ENCODE results near the gene PIP5K1B.

The PIP5K1B gene

DNA sequence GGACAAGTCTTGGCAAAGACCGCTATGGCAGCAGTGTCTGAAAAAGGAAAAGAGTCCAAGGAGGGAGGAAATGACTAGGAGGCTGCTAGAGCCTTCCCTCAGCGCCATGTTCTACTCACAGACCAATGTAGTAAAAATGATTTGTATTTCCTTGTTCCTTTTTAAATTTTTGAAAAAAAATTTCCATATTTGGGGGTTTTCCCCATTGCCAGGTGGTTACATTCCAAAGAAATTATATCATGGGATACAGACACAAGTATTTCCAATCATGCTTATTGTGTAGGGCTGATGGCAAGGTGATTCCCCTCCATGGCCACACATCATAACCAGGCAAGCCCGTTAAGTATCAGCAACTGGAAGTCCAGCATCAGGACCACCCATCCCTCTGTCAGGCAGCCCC is 138.2 kb downstream of the PIP5K1B start:
- H3K27ac ChIP-seq, result no peak overlapping the region
- TF ChIP-seq, protein P1, sequence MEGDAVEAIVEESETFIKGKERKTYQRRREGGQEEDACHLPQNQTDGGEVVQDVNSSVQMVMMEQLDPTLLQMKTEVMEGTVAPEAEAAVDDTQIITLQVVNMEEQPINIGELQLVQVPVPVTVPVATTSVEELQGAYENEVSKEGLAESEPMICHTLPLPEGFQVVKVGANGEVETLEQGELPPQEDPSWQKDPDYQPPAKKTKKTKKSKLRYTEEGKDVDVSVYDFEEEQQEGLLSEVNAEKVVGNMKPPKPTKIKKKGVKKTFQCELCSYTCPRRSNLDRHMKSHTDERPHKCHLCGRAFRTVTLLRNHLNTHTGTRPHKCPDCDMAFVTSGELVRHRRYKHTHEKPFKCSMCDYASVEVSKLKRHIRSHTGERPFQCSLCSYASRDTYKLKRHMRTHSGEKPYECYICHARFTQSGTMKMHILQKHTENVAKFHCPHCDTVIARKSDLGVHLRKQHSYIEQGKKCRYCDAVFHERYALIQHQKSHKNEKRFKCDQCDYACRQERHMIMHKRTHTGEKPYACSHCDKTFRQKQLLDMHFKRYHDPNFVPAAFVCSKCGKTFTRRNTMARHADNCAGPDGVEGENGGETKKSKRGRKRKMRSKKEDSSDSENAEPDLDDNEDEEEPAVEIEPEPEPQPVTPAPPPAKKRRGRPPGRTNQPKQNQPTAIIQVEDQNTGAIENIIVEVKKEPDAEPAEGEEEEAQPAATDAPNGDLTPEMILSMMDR (conservative IDR thresholded peaks at IDR 0.05), result no peak

GRCh38 chr9:68844157-68844556 is 139.1 kb downstream of the PIP5K1B start:
- no peak overlapping the region for H3K27ac ChIP-seq
- TF ChIP-seq, protein P1 (conservative IDR thresholded peaks at IDR 0.05), result no peak

DNA sequence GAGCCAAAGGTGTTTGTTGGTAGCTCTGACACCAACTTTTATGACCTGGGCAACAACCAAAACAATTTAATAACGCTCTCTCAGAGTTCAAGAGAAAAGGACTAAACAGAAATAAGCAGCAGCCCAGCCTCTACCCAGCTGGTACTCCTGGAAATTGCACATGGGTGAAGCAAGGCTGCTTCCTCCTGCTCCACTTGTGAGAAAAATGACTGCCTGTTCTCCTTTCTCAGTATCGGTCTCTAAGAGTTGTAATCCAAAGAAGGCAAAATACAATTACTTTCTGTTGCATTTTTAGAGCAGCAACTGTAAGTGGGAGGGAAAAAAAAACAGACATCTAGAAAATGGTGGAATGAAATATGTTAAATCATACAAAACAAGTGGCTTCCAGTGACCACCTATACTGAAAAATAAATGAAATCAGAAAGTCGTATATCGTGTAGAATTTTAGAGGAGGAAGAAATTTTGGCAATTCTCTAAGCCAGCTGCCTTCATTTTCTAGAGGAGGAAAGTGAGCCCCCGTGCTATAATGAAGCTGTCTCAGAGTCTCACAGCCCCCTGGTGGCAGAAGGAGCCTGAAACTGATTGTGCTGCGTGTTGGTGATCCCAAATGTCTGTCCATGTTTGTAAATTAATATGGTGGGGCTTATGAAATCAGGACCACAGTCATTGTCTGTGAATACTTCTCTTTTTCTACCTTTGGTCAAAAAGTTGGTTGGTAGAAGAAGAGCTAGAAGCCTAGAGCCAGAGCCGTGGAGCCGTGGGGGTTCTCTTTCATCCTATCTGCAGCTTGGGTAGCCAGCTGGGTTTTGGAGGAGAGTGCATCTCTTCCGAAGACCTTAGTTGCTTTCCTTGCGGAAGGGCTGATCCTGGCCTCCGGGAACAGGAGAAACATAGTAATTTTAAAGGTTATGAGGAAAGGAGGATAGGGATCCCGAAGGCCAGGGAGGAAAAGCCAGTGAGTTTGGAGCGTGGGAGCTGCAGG is 139.9 kb downstream of the PIP5K1B start:
- TF ChIP-seq, protein P1 (conservative IDR thresholded peaks at IDR 0.05), result peak; percentile 68
- no peak overlapping the region for H3K27ac ChIP-seq

DNA sequence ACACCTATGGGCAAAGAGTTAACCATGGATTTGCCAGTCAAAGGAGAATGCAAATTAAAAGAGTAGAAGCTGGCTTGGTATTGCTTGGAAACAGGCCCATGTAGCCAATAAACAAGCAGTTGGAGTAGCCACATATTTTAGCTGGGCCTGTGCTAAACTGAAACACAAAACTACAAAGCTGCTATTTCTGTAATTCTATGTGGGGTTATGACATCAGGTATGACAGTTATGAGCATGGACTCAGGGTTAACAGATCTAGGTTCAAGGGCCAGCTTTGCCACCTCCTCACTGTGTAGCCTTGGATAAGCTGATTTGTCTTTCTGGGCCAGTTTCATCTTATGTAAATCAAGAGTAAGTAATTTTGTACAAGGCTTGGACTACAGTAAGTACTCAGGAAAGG is 142.7 kb downstream of the PIP5K1B start:
- H3K27ac ChIP-seq, result no peak overlapping the region
- TF ChIP-seq, protein P1 (conservative IDR thresholded peaks at IDR 0.05), result no peak

GRCh38 chr9:68851657-68852056 is 146.6 kb downstream of the PIP5K1B start:
- TF ChIP-seq, protein P1 (conservative IDR thresholded peaks at IDR 0.05), result no peak

GRCh38 chr9:68852941-68853340 is 147.9 kb downstream of the PIP5K1B start:
- TF ChIP-seq, protein P1 (conservative IDR thresholded peaks at IDR 0.05), result no peak

More at GRCh38 chr9:68851657-68852056, 146.6 kb downstream of the PIP5K1B start:
- H3K27ac ChIP-seq, result no peak overlapping the region

GRCh38 chr9:68859347-68859746 is 154.3 kb downstream of the PIP5K1B start:
- TF ChIP-seq, protein P1 (conservative IDR thresholded peaks at IDR 0.05), result no peak

More at GRCh38 chr9:68852941-68853340, 147.9 kb downstream of the PIP5K1B start:
- H3K27ac ChIP-seq, result no peak overlapping the region

More at GRCh38 chr9:68859347-68859746, 154.3 kb downstream of the PIP5K1B start:
- H3K27ac ChIP-seq, result no peak overlapping the region
